ENCODE results near the gene GRB10. TPM values are rescaled to one million over a fixed set of nuclear protein-coding genes. Genes with fewer than 3 reads are reported as not detected.

GRB10 gene
- total and polyA plus RNA-seq, 2 of the 8 experiments (the other 6 are each of a cell fraction or from before 2014, with no cell fraction given), result 35.7 to 97.0 TPM

- Histone ChIP-seq H3K9ac (replicated peaks in 1 of 4; ENCODE audit: extremely low read depth in 1 of 4, low read depth in 3 of 4, low read length in 3 of 4) (no peak overlapping the region), H4K20me1 (replicated peaks in 1 of 2; ENCODE audit: control insufficient read depth in 1 of 2, insufficient read depth in 2 of 2, low read length in 2 of 2) (no peaks in the 10 kb centered on the region), H3K79me2 (ENCODE audit: control insufficient read depth in 1 of 2, insufficient read depth in 2 of 2, low read length in 2 of 2) (no peaks in the 10 kb centered on the region), H3K4me1 (replicated peaks in 1 of 4; ENCODE audit: control insufficient read depth in 3 of 4, insufficient read depth in 4 of 4, low read length in 3 of 4) (peaks cover 0 to 7% (median 0%) of the 10 kb centered on the region in 4 experiments; a peak in 1 of 7 replicates), H2BK120ac (replicated peaks; ENCODE audit: low read depth, low read length) (no peak overlapping the region), H2AFZ (ENCODE audit: low read length) (no peak overlapping the region), H2BK5ac (ENCODE audit: low read depth, low read length) (no peak overlapping the region), H4K5ac (ENCODE audit: insufficient read length, low read depth, low read length) (no peak overlapping the region), H2BK15ac (ENCODE audit: low read length) (no peak overlapping the region), H3K23me2 (ENCODE audit: low read depth, low read length) (no peaks in the 10 kb centered on the region), H2BK20ac (ENCODE audit: low read length) (no peak overlapping the region), H3K56ac (replicated peaks; ENCODE audit: insufficient read length, low read depth, low read length) (no peak overlapping the region), H3K27ac (ENCODE audit: low read depth, low read length) (no peak overlapping the region), H3K9me3 (ENCODE audit: insufficient read depth in 2 of 2, low read depth in 1 of 2, low read length in 1 of 2) (no peaks in the 10 kb centered on the region), H3K23ac (ENCODE audit: insufficient read length) (no peak overlapping the region), H2BK12ac (ENCODE audit: low read depth, low read length) (no peak overlapping the region), H3K18ac (ENCODE audit: extremely low read depth, low read length) (no peak overlapping the region), H2AK5ac (ENCODE audit: low read depth, low read length) (no peak overlapping the region), H3K4me3 (ENCODE audit: extremely low read depth in 1 of 4, insufficient read depth in 2 of 4, low read depth in 3 of 4, low read length in 4 of 4) (no peak overlapping the region), H3K27me3 (replicated peaks in 1 of 4; ENCODE audit: control insufficient read depth in 3 of 4, extremely low read depth in 1 of 4, insufficient read depth in 3 of 4, low read length in 3 of 4) (no peaks in the 10 kb centered on the region), H3K14ac (ENCODE audit: insufficient read length) (no peak overlapping the region), H4K8ac (ENCODE audit: extremely low read depth, insufficient read depth, low read length) (no peak overlapping the region), H3K36me3 (ENCODE audit: control insufficient read depth in 2 of 4, insufficient read depth in 4 of 4, low read length in 3 of 4) (no peaks in the 10 kb centered on the region), H3K4me2 (ENCODE audit: insufficient read depth in 1 of 2, low read depth in 2 of 2, low read length in 2 of 2) (no peak overlapping the region), H3K4ac (replicated peaks; ENCODE audit: insufficient read length, low read depth, low read length) (no peak overlapping the region), H3K79me1 (ENCODE audit: low read depth, low read length) (no peaks in the 10 kb centered on the region), H4K91ac (replicated peaks; ENCODE audit: insufficient read length, low read length) (no peak overlapping the region)
- DNase-seq (ENCODE audit: low read depth in 1 of 2, low spot score in 2 of 2), result no peak
- POLR2A ChIA-PET (ENCODE audit: partially characterized antibody), result no interaction called here
- CTCF ChIA-PET (ENCODE audit: partially characterized antibody), result no interaction called here
- no peak for FAIRE-seq
- 92% methylated on average over 7 of the region's 7 CpGs; no CpG with 5 or more reads in 1 of the 2 experiments for WGBS, 2 experiments (ENCODE audit: extremely low coverage in 1 of 2, insufficient coverage in 1 of 2, insufficient read length in 1 of 2, insufficient replicate concordance in 2 of 2, low coverage in 1 of 2, low lambda C conversion rate in 2 of 2, missing lambda C conversion rate in 1 of 2)
- TF ChIP-seq RXRA (IDR thresholded peaks at IDR 0.05; ENCODE audit: insufficient read depth, low read depth, low read length) (no peak), RBBP5 (IDR thresholded peaks at IDR 0.05; ENCODE audit: borderline replicate concordance, low read depth, low read length) (no peak), EGR1 (IDR thresholded peaks at IDR 0.05; ENCODE audit: borderline replicate concordance, low read depth, low read length) (no peak), KDM4A (IDR thresholded peaks at IDR 0.05; ENCODE audit: low read depth, low read length, severe bottlenecking) (no peak)
Observed at GRCh38 chr7:50825465-50825864, 42.8 kb upstream of the GRB10 start.

Measured in H1 (cell line).